OCI-LY7 (cell line): Measurements from ENCODE around the gene MYO9B.

Source experiments
- CTCF ChIP-seq: fragments of 200-600 bp; sonication (generic); conservative IDR thresholded peaks from 2 replicates; pipeline ENCODE4 v1.5.1; 2014; ENCODE audit warnings: mild to moderate bottlenecking, antibody characterized with exemption, low read length, moderate library complexity, mixed read lengths
- EZH2phosphoT487 ChIP-seq: fragments of 200-600 bp; sonication (generic); IDR thresholded peaks from 2 replicates; pipeline ENCODE4 v1.6.1; 2018; ENCODE audit warnings: low read depth, borderline replicate concordance, mild to moderate bottlenecking, mixed run types, antibody characterized with exemption, low read length, moderate library complexity, mixed read lengths

- TF ChIP-seq EZH2phosphoT487 (no peak), CTCF (no peak; the same call in 1 of the 2 replicates)
Measured at GRCh38 chr19:17080440-17080801, 4.8 kb downstream of the MYO9B start.
